IMR-90 (cell line): Measurements from ENCODE around the gene MTUS2. TPM values are rescaled to one million over a fixed set of nuclear protein-coding genes. Genes with fewer than 3 reads are reported as not detected.

ENCODE experiments used
- ATAC-seq: fragments of 200-7000 bp; cut with Tn5 transposase; 2 replicates; pipeline ENCODE4 v1.9.1; 2020; ENCODE audit warnings: low read depth, mild to moderate bottlenecking, moderate library complexity
- BruUV-seq: library from RNA; stranded (reverse); fragments of 400-500 nt; replicated peaks from 2 replicates; lab custom pipeline; 2021; lab: Mats Ljungman, UMichigan
- CTCF ChIA-PET: fragments of 300-600 bp; formaldehyde crosslinking; extraction: SDS; loops from one replicate; lab custom pipeline; 2021; ENCODE audit warnings: antibody characterized with exemption; lab: Yijun Ruan, JAX
- POLR2A ChIA-PET: fragments of 300-600 bp; sonication (Branson Sonifier 250); formaldehyde crosslinking; loops from one replicate; lab custom pipeline; 2022; ENCODE audit warnings: antibody characterized with exemption; ENCODE audit not compliant: unreplicated experiment; lab: Charles Lee
- DNase-seq: peaks from one replicate; pipeline ENCODE4 v3.0.0; 2013
- H2AFZ ChIP-seq: replicated peaks from 2 replicates; pipeline ENCODE3; 2013; ENCODE audit warnings: low read length, mild to moderate bottlenecking; ENCODE audit not compliant: poor library complexity
- H2AK5ac ChIP-seq: 2 replicates; pipeline ENCODE4 v1.6.1; 2013; ENCODE audit warnings: low read depth, low read length, inconsistent platforms
- H2AK9ac ChIP-seq: replicated peaks from 2 replicates; pipeline ENCODE3; 2013; ENCODE audit warnings: mild to moderate bottlenecking, low read depth, low read length, moderate library complexity; ENCODE audit not compliant: poor library complexity
- H2BK120ac ChIP-seq: 2 replicates; pipeline ENCODE4 v1.6.1; 2013; ENCODE audit warnings: low read depth, low read length, inconsistent platforms
- H2BK15ac ChIP-seq: 3 replicates; pipeline ENCODE4 v1.6.1; 2013; ENCODE audit warnings: low read depth, low read length, inconsistent platforms
- H2BK20ac ChIP-seq: 2 replicates; pipeline ENCODE4 v1.6.1; 2013; ENCODE audit warnings: low read depth, mild to moderate bottlenecking, inconsistent platforms, low read length, moderate library complexity
- H2BK5ac ChIP-seq: 2 replicates; pipeline ENCODE4 v1.6.1; 2013; ENCODE audit warnings: mild to moderate bottlenecking, low read depth, low read length, inconsistent platforms; ENCODE audit not compliant: poor library complexity, severe bottlenecking
- H3K14ac ChIP-seq: replicated peaks from 2 replicates; pipeline ENCODE4 v1.6.1; 2013; ENCODE audit warnings: low read depth, low read length, inconsistent platforms
- H3K18ac ChIP-seq: 2 replicates; pipeline ENCODE4 v1.6.1; 2013; ENCODE audit warnings: low read depth, low read length, control low read depth
- H3K23ac ChIP-seq: 2 replicates; pipeline ENCODE4 v1.6.1; 2013; ENCODE audit warnings: low read depth, low read length, inconsistent platforms
- H3K27ac ChIP-seq: 2 replicates; pipeline ENCODE4 v1.5.1; 2013; ENCODE audit warnings: mild to moderate bottlenecking, control low read depth, low read length; ENCODE audit not compliant: insufficient read depth
- H3K27me3 ChIP-seq: 2 replicates; pipeline ENCODE4 v1.6.1; 2013; ENCODE audit warnings: low read length; ENCODE audit not compliant: control insufficient read depth, insufficient read depth
- H3K36me3 ChIP-seq: 2 replicates; pipeline ENCODE4 v1.6.1; 2013; ENCODE audit warnings: low read length, mixed read lengths; ENCODE audit not compliant: control insufficient read depth, insufficient read depth
- H3K4ac ChIP-seq: 2 replicates; pipeline ENCODE4 v1.6.1; 2013; ENCODE audit warnings: low read depth, low read length, inconsistent platforms
- H3K4me1 ChIP-seq: 2 replicates; pipeline ENCODE4 v1.6.1; 2013; ENCODE audit warnings: low read length, mixed read lengths; ENCODE audit not compliant: control insufficient read depth, insufficient read depth
- H3K4me2 ChIP-seq: 2 replicates; pipeline ENCODE4 v1.6.1; 2013; ENCODE audit warnings: low read depth, mild to moderate bottlenecking, control low read depth, low read length, moderate library complexity
- H3K4me3 ChIP-seq: 2 replicates; pipeline ENCODE4 v1.5.1; 2013; ENCODE audit warnings: low read depth, mild to moderate bottlenecking, control low read depth, low read length, moderate library complexity; ENCODE audit not compliant: insufficient read depth
- H3K56ac ChIP-seq: 2 replicates; pipeline ENCODE4 v1.6.1; 2013; ENCODE audit warnings: low read length, inconsistent platforms; ENCODE audit not compliant: insufficient read depth; ENCODE audit errors: extremely low read depth
- H3K79me1 ChIP-seq, 2 experiments: 2 replicates each; pipeline ENCODE4 v1.6.1; 2013; ENCODE audit warnings: low read length in 2 of 2, inconsistent platforms in 1 of 2, low read depth in 1 of 2
- H3K9ac ChIP-seq: 2 replicates; pipeline ENCODE4 v1.6.1; 2013; ENCODE audit warnings: low read depth, low read length, control low read depth
- H3K9me1 ChIP-seq: 2 replicates; pipeline ENCODE4 v1.6.1; 2013; ENCODE audit warnings: low read length, inconsistent platforms; ENCODE audit not compliant: insufficient read depth
- H3K9me3 ChIP-seq: 2 replicates; pipeline ENCODE4 v1.6.1; 2013; ENCODE audit warnings: low read length; ENCODE audit not compliant: control insufficient read depth, insufficient read depth
- H4K20me1 ChIP-seq: 2 replicates; pipeline ENCODE4 v1.6.1; 2013; ENCODE audit warnings: low read length, inconsistent platforms; ENCODE audit not compliant: insufficient read depth
- H4K5ac ChIP-seq: 2 replicates; pipeline ENCODE4 v1.6.1; 2013; ENCODE audit warnings: mild to moderate bottlenecking, low read depth, low read length, control low read depth
- H4K8ac ChIP-seq, 2 experiments: 2 replicates each; pipeline ENCODE4 v1.6.1; 2013; ENCODE audit warnings: low read depth in 2 of 2, low read length in 2 of 2, control low read depth in 1 of 2, inconsistent platforms in 1 of 2
- H4K91ac ChIP-seq: 2 replicates; pipeline ENCODE4 v1.6.1; 2013; ENCODE audit warnings: low read depth, low read length, inconsistent platforms; ENCODE audit not compliant: insufficient read depth
- CEBPB ChIP-seq: IDR thresholded peaks from 2 replicates; pipeline ENCODE4 v1.6.1; 2012; ENCODE audit warnings: low read depth, low read length, improper control_type of control experiment
- CHD1 ChIP-seq: IDR thresholded peaks from 2 replicates; pipeline ENCODE4 v1.6.1; 2012; ENCODE audit warnings: low read depth, low read length, improper control_type of control experiment
- FOS ChIP-seq: fragments of 150-350 bp; IDR thresholded peaks from 2 replicates; pipeline ENCODE4 v1.6.1; 2016; ENCODE audit warnings: low read depth, low read length
- MAFK ChIP-seq: IDR thresholded peaks from 2 replicates; pipeline ENCODE4 v1.6.1; 2012; ENCODE audit warnings: low read depth, low read length, improper control_type of control experiment
- MAZ ChIP-seq: IDR thresholded peaks from 2 replicates; pipeline ENCODE4 v1.6.1; 2012; ENCODE audit warnings: low read depth, mild to moderate bottlenecking, low read length, improper control_type of control experiment, moderate library complexity, borderline replicate concordance
- MXI1 ChIP-seq: IDR thresholded peaks from 2 replicates; pipeline ENCODE4 v1.6.1; 2012; ENCODE audit warnings: low read depth, mild to moderate bottlenecking, low read length, moderate library complexity, borderline replicate concordance
- NFE2L2 ChIP-seq: fragments of 150-350 bp; IDR thresholded peaks from 2 replicates; pipeline ENCODE4 v1.6.1; 2016; ENCODE audit warnings: low read depth, mild to moderate bottlenecking, low read length
- POLR2A ChIP-seq: IDR thresholded peaks from 2 replicates; pipeline ENCODE4 v1.6.1; 2012; ENCODE audit warnings: mild to moderate bottlenecking, low read depth, low read length
- RAD21 ChIP-seq: IDR thresholded peaks from 2 replicates; pipeline ENCODE4 v1.6.1; 2012; ENCODE audit warnings: low read length, improper control_type of control experiment
- RFX5 ChIP-seq: IDR thresholded peaks from 2 replicates; pipeline ENCODE4 v1.8.0; 2012; ENCODE audit warnings: low read depth, mild to moderate bottlenecking, low read length, moderate library complexity
- SMC3 ChIP-seq: fragments of 150-350 bp; IDR thresholded peaks from 2 replicates; pipeline ENCODE4 v1.6.1; 2016; ENCODE audit warnings: low read depth, mild to moderate bottlenecking, antibody characterized with exemption, low read length, moderate library complexity
- USF2 ChIP-seq: fragments of 150-350 bp; IDR thresholded peaks from 2 replicates; pipeline ENCODE4 v1.6.1; 2017; ENCODE audit warnings: mild to moderate bottlenecking, antibody characterized with exemption, low read length, low read depth
- WGBS, 2 experiments: methylation state at CpG; one replicate each; pipeline versions ENCODE4 v1.1.5 to v1.1.7; 2013; ENCODE audit warnings: missing lambda C conversion rate in 2 of 2; ENCODE audit not compliant: insufficient read length in 1 of 2; ENCODE audit errors: extremely low coverage in 2 of 2; 5-methylcytosine and 5-hydroxymethylcytosine counted together
- dilution Hi-C: fragments of 300-500 bp; cut with HindIII; formaldehyde crosslinking; loops from one replicate; pipeline ENCODE4 v1.14.3; 2018; ENCODE audit warnings: low sequenced_read_pairs; ENCODE audit not compliant: unreplicated experiment
- in situ Hi-C: fragments of 300-500 bp; cut with MboI; formaldehyde crosslinking; loops from 3 replicates; pipeline ENCODE4 v1.14.3; 2019; ENCODE audit warnings: low sequenced_read_pairs, inconsistent platforms, mixed read lengths
- intact Hi-C: fragments of 100-400 bp; cut with micrococcal nuclease; formaldehyde crosslinking; loops from 2 replicates; pipeline ENCODE4 v1.10.0; 2022
- polyA plus RNA-seq, 3 experiments: library from polyadenylated mRNA; depleted of rRNA; stranded (reverse); fragments of >200 nt; gene quantifications; 2 replicates each; pipeline ENCODE4 v1.2.3, GENCODE V29; 2012; ENCODE audit warnings: low replicate concordance in 1 of 3
- total RNA-seq: library from RNA; depleted of rRNA; stranded (reverse); fragments of >200 nt; gene quantifications from 2 replicates; pipeline ENCODE4 v1.2.3, GENCODE V29; 2012
- TF ChIP-seq, protein P1 (sequence below): fragments of 150-350 bp; IDR thresholded peaks from 2 replicates; pipeline ENCODE4 v1.6.1; 2016; ENCODE audit warnings: low read depth, mild to moderate bottlenecking, low read length, moderate library complexity, borderline replicate concordance

Gene MTUS2
- total and polyA plus RNA-seq, 2 of the 4 experiments (the other 2 are of a cell fraction), result under 0.01 to 0.02 TPM

- no peak for ATAC-seq
- no peaks in the 10 kb centered on the region for H3K4me1 ChIP-seq
- no peak overlapping the region for H3K4me3 ChIP-seq
- H3K36me3 ChIP-seq, result no peaks in the 10 kb centered on the region
- no peak overlapping the region for H3K27ac ChIP-seq
- no peak overlapping the region for H2AK5ac ChIP-seq
- no peak overlapping the region for H3K4ac ChIP-seq
- H3K4me2 ChIP-seq, result no peak overlapping the region
- no peak overlapping the region for H4K5ac ChIP-seq
- H2BK20ac ChIP-seq, result no peak overlapping the region
- no peak overlapping the region for H3K9ac ChIP-seq
- no peaks in the 10 kb centered on the region for H3K9me1 ChIP-seq
- H4K8ac ChIP-seq, result no peak overlapping the region
- BruUV-seq, result no TSS peak
- 34% methylated on average over 3 of the region's 8 CpGs; no CpG with 5 or more reads in 1 of the 2 experiments for WGBS, 2 experiments
- no peak overlapping the region for H2AFZ ChIP-seq
- H2BK15ac ChIP-seq, result no peak overlapping the region
- H3K56ac ChIP-seq, result no peak overlapping the region
- dilution Hi-C loops (no loop called here), in situ Hi-C loops (no loop called here), intact Hi-C loops (no loop called here)
- H2AK9ac ChIP-seq, result no peak overlapping the region
- H3K18ac ChIP-seq, result no peak overlapping the region
- CTCF ChIA-PET, result no interaction called here
- no peak for DNase-seq
- no peak overlapping the region for H4K91ac ChIP-seq
- H3K14ac ChIP-seq, result no peak overlapping the region
- TF ChIP-seq CEBPB (no peak), POLR2A (no peak), MXI1 (no peak), NFE2L2 (no peak), FOS (no peak), MAFK (no peak), SMC3 (no peak), USF2 (no peak), RFX5 (no peak), MAZ (no peak), RAD21 (no peak), CHD1 (no peak)
- TF ChIP-seq, protein P1, sequence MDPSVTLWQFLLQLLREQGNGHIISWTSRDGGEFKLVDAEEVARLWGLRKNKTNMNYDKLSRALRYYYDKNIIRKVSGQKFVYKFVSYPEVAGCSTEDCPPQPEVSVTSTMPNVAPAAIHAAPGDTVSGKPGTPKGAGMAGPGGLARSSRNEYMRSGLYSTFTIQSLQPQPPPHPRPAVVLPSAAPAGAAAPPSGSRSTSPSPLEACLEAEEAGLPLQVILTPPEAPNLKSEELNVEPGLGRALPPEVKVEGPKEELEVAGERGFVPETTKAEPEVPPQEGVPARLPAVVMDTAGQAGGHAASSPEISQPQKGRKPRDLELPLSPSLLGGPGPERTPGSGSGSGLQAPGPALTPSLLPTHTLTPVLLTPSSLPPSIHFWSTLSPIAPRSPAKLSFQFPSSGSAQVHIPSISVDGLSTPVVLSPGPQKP, result no peak
- H3K9me3 ChIP-seq, result peaks cover 31% of the 10 kb centered on the region
- no peaks in the 10 kb centered on the region for H3K79me1 ChIP-seq
- H2BK120ac ChIP-seq, result no peak overlapping the region
- no peak overlapping the region for H2BK5ac ChIP-seq
- no peak overlapping the region for H3K23ac ChIP-seq
- POLR2A ChIA-PET, result no interaction called here
- H3K27me3 ChIP-seq, result no peaks in the 10 kb centered on the region
- H4K20me1 ChIP-seq, result no peaks in the 10 kb centered on the region
These were observed 204.6 kb downstream of the MTUS2 start for GRCh38 chr13:29024783-29025182.
